ENCODE measurements around the gene CNPY1. TPM values are rescaled to one million over a fixed set of nuclear protein-coding genes. Genes with fewer than 3 reads are reported as not detected.

The CNPY1 gene
- total and polyA plus RNA-seq, 2 experiments from 2014 or later = not detected

GRCh38 chr7:155460926-155461613, 85.3 kb downstream of the CNPY1 start:
- no peaks in the 10 kb centered on the region for H3K9me2 ChIP-seq (ENCODE audit: insufficient read depth)
- H3K4me1 ChIP-seq (ENCODE audit: insufficient read depth) = no peaks in the 10 kb centered on the region
- no peaks in the 10 kb centered on the region for H3K9me3 ChIP-seq (ENCODE audit: low read depth)
- H3K27me3 ChIP-seq (replicated peaks; ENCODE audit: insufficient read depth) = peaks cover 88% of the 10 kb centered on the region
- H4K20me1 ChIP-seq (ENCODE audit: insufficient read depth) = no peaks in the 10 kb centered on the region
- in situ Hi-C loops (cut with MboI) = no loop called here
- no peak overlapping the region for H3K27ac ChIP-seq
- 9 to 18% methylated on average over 8 of the region's 8 CpGs for WGBS, 2 experiments (ENCODE audit: low coverage in 1 of 2, low lambda C conversion rate in 2 of 2, missing lambda C conversion rate in 2 of 2)
- DNase-seq = no peak
- no peaks in the 10 kb centered on the region for H3K79me2 ChIP-seq (ENCODE audit: insufficient read depth)
- H3K36me3 ChIP-seq (ENCODE audit: low read depth) = no peaks in the 10 kb centered on the region
- no peaks in the 10 kb centered on the region for H3F3A ChIP-seq (ENCODE audit: insufficient read depth)
- TF ChIP-seq EZH2phosphoT487 (IDR thresholded peaks at IDR 0.05; ENCODE audit: insufficient read depth, low read depth) = no peak
- no peak for TF ChIP-seq EZH2 (IDR thresholded peaks at IDR 0.05; ENCODE audit: insufficient read depth, poor library complexity, severe bottlenecking)
- H3K9ac ChIP-seq = no peak overlapping the region
- no peak overlapping the region for H3K4me3 ChIP-seq
- no peak overlapping the region for H2AFZ ChIP-seq
- H3K4me2 ChIP-seq (ENCODE audit: unreplicated experiment) = no peak overlapping the region

GRCh38 chr7:155459700-155460461, 86.5 kb downstream of the CNPY1 start:
- Histone ChIP-seq H3K9me3 (ENCODE audit: low read depth) (no peaks in the 10 kb centered on the region), H3F3A (ENCODE audit: insufficient read depth) (no peaks in the 10 kb centered on the region), H3K4me3 (no peak overlapping the region), H3K9ac (no peak overlapping the region), H3K79me2 (ENCODE audit: insufficient read depth) (no peaks in the 10 kb centered on the region), H3K27me3 (replicated peaks; ENCODE audit: insufficient read depth) (peaks cover 88% of the 10 kb centered on the region), H2AFZ (no peak overlapping the region), H3K4me2 (ENCODE audit: unreplicated experiment) (no peak overlapping the region), H3K4me1 (ENCODE audit: insufficient read depth) (no peaks in the 10 kb centered on the region), H3K9me2 (ENCODE audit: insufficient read depth) (no peaks in the 10 kb centered on the region), H4K20me1 (ENCODE audit: insufficient read depth) (no peaks in the 10 kb centered on the region), H3K36me3 (ENCODE audit: low read depth) (no peaks in the 10 kb centered on the region), H3K27ac (no peak overlapping the region)
- TF ChIP-seq EZH2phosphoT487 (IDR thresholded peaks at IDR 0.05; ENCODE audit: insufficient read depth, low read depth) = no peak
- TF ChIP-seq EZH2 (IDR thresholded peaks at IDR 0.05; ENCODE audit: insufficient read depth, poor library complexity, severe bottlenecking) = no peak
- in situ Hi-C loops (cut with MboI) = no loop called here
- 10% methylated on average over 32 to 33 of the region's 34 CpGs for WGBS, 2 experiments (ENCODE audit: low coverage in 1 of 2, low lambda C conversion rate in 2 of 2, missing lambda C conversion rate in 2 of 2)
- no peak for DNase-seq

DNA sequence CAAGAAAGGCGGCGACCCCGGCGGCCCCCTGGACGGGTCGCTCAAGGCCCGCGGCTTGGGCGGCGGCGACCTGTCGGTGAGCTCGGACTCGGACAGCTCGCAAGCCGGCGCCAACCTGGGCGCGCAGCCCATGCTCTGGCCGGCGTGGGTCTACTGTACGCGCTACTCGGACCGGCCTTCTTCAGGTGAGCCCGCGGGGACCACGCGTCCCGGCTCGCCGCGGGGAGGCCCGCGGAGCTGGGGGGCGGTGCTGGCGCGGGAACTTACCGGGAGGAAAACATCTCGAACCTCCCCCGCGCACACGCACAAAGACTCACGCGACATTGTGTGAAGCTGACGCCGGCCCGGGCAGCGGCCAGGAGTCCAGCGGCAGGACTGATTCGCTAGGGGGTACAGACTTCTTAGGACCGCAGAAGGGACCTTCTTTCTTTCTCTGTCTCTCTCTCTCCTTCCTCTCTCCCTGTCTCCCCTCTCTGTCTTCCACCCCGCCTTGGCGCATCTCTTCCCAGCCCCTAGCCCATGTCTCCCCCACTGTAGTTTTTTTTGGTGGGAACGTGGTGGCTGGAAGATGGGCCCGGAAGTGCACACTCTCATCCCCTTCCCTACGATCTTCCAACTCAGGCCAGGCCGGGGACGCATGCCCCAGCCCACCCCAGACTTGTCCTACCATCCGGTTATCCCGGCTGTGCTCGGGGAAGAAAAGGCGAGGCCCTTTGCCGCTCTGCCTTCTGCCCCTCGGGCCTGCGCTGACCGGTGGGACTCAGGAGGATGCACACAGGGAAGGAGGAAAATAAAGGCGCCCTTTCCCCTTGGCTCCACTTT, 87.3 kb downstream of the CNPY1 start:
- Histone ChIP-seq H3K9ac (no peak overlapping the region), H3F3A (ENCODE audit: insufficient read depth) (no peaks in the 10 kb centered on the region), H3K4me3 (no peak overlapping the region), H3K9me3 (ENCODE audit: low read depth) (no peaks in the 10 kb centered on the region), H4K20me1 (ENCODE audit: insufficient read depth) (no peaks in the 10 kb centered on the region), H3K36me3 (ENCODE audit: low read depth) (no peaks in the 10 kb centered on the region), H3K27ac (no peak overlapping the region), H2AFZ (no peak overlapping the region), H3K27me3 (replicated peaks; ENCODE audit: insufficient read depth) (peaks cover 88% of the 10 kb centered on the region), H3K4me1 (ENCODE audit: insufficient read depth) (no peaks in the 10 kb centered on the region), H3K4me2 (ENCODE audit: unreplicated experiment) (no peak overlapping the region), H3K79me2 (ENCODE audit: insufficient read depth) (no peaks in the 10 kb centered on the region), H3K9me2 (ENCODE audit: insufficient read depth) (no peaks in the 10 kb centered on the region)
- WGBS, 2 experiments (ENCODE audit: low coverage in 1 of 2, low lambda C conversion rate in 2 of 2, missing lambda C conversion rate in 2 of 2) = 4 to 6% methylated on average over 44 to 61 of the region's 68 CpGs
- in situ Hi-C loops (cut with MboI) = no loop called here
- DNase-seq = no peak
- no peak for TF ChIP-seq EZH2 (IDR thresholded peaks at IDR 0.05; ENCODE audit: insufficient read depth, poor library complexity, severe bottlenecking)
- 0 out of 2 replicates have a peak, but pooled peaks have one; percentile 65 for TF ChIP-seq EZH2phosphoT487 (IDR thresholded peaks at IDR 0.05; ENCODE audit: insufficient read depth, low read depth)

DNA sequence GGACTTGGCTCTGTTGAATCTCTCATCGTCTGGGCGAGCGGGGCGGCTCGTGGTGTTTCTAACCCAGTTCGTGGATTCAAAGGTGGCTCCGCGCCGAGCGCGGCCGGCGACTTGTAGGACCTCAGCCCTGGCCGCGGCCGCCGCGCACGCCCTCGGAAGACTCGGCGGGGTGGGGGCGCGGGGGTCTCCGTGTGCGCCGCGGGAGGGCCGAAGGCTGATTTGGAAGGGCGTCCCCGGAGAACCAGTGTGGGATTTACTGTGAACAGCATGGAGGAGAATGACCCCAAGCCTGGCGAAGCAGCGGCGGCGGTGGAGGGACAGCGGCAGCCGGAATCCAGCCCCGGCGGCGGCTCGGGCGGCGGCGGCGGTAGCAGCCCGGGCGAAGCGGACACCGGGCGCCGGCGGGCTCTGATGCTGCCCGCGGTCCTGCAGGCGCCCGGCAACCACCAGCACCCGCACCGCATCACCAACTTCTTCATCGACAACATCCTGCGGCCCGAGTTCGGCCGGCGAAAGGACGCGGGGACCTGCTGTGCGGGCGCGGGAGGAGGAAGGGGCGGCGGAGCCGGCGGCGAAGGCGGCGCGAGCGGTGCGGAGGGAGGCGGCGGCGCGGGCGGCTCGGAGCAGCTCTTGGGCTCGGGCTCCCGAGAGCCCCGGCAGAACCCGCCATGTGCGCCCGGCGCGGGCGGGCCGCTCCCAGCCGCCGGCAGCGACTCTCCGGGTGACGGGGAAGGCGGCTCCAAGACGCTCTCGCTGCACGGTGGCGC, 88.1 kb downstream of the CNPY1 start, which contains the start of gene EN2:
Gene EN2, plus strand, starts transcription at position 19 of the 767 bp plus-strand sequence. Its CDS starts 249 bp downstream, at position 268.
- Histone ChIP-seq H3K9me3 (ENCODE audit: low read depth) (no peaks in the 10 kb centered on the region), H3K27ac (no peak within 1 kb of the TSS), H3K36me3 (ENCODE audit: low read depth) (no peaks in the 10 kb centered on the region), H3K4me2 (ENCODE audit: unreplicated experiment) (peak within 1 kb of the TSS; percentile 77), H2AFZ (peak within 1 kb of the TSS; percentile 84), H4K20me1 (ENCODE audit: insufficient read depth) (no peaks in the 10 kb centered on the region), H3F3A (ENCODE audit: insufficient read depth) (no peaks in the 10 kb centered on the region), H3K9ac (no peak within 1 kb of the TSS), H3K27me3 (replicated peaks; ENCODE audit: insufficient read depth) (peaks cover 88% of the 10 kb centered on the region), H3K4me3 (peak within 1 kb of the TSS; percentile 74), H3K9me2 (ENCODE audit: insufficient read depth) (no peaks in the 10 kb centered on the region), H3K79me2 (ENCODE audit: insufficient read depth) (no peaks in the 10 kb centered on the region), H3K4me1 (ENCODE audit: insufficient read depth) (no peaks in the 10 kb centered on the region)
- TF ChIP-seq EZH2 (IDR thresholded peaks at IDR 0.05; ENCODE audit: insufficient read depth, poor library complexity, severe bottlenecking) (peak; percentile 99), EZH2phosphoT487 (IDR thresholded peaks at IDR 0.05; ENCODE audit: insufficient read depth, low read depth) (peak; percentile 75)
- DNase-seq = peak; percentile 21
- WGBS, 2 experiments (ENCODE audit: low coverage in 1 of 2, low lambda C conversion rate in 2 of 2, missing lambda C conversion rate in 2 of 2) = 2 to 5% methylated on average over 64 to 88 of the region's 105 CpGs
- in situ Hi-C loops (cut with MboI) = no loop called here
